Stomach (tissue), 4 donors: ENCODE measurements around the gene DMKN.

Experiments
- CTCF ChIP-seq, 7 experiments: fragments of 450-650 bp in 4 of 7; fragments of 200-600 bp in 3 of 7; sonication (generic) in 3 of 7; IDR thresholded peaks; one replicate each; pipeline ENCODE4 v1.5.1; 2016 to 2019; ENCODE audit warnings: antibody characterized with exemption in 7 of 7, control low read depth in 2 of 7, mild to moderate bottlenecking in 1 of 7
- EP300 ChIP-seq: sonication (generic); formaldehyde crosslinking; IDR thresholded peaks from one replicate; pipeline ENCODE4 v1.6.1; 2017; ENCODE audit warnings: antibody characterized with exemption
- POLR2A ChIP-seq, 4 donors: fragments of 450-650 bp; IDR thresholded peaks; one replicate each; pipeline ENCODE4 v1.6.1; 2016; ENCODE audit warnings: antibody characterized with exemption in 4 of 4, control low read depth in 2 of 4, mild to moderate bottlenecking in 1 of 4, moderate library complexity in 1 of 4

- TF ChIP-seq CTCF (IDR thresholded peaks at IDR 0.05) = no peak
- no peak for TF ChIP-seq POLR2A (IDR thresholded peaks at IDR 0.05)
- no peak for TF ChIP-seq EP300
Observed at GRCh38 chr19:35511337-35511736, 2.1 kb downstream of the DMKN start.
